Astrocyte (in vitro differentiated cells and primary cell): Measurements from ENCODE around the gene NLE1. TPM values are rescaled to one million over a fixed set of nuclear protein-coding genes. Genes with fewer than 3 reads are reported as not detected.

Source experiments
- DNase-seq: peaks from one replicate; pipeline ENCODE4 v3.0.0-alpha.2; 2010; ENCODE audit warnings: low read depth
- FAIRE-seq: peaks from 2 replicates; lab custom pipeline; 2011; peaks lifted over from hg19 to GRCh38; lab: Jason Lieb, UNC
- H2AFZ ChIP-seq: 2 replicates; pipeline ENCODE4 v1.6.0; 2012; ENCODE audit warnings: low read depth, low read length, inconsistent platforms
- H3K27ac ChIP-seq: 2 replicates; pipeline ENCODE4 v1.5.1; 2011; ENCODE audit warnings: low read depth, low read length, inconsistent platforms
- H3K27me3 ChIP-seq: 2 replicates; pipeline ENCODE4 v1.6.0; 2011; ENCODE audit warnings: low read length, inconsistent platforms; ENCODE audit not compliant: insufficient read depth
- H3K36me3 ChIP-seq: 2 replicates; pipeline ENCODE4 v1.5.1; 2011; ENCODE audit warnings: low read length, inconsistent platforms; ENCODE audit not compliant: insufficient read depth
- H3K4me1 ChIP-seq: 2 replicates; pipeline ENCODE4 v1.5.1; 2011; ENCODE audit warnings: low read length, inconsistent platforms; ENCODE audit not compliant: insufficient read depth
- H3K4me2 ChIP-seq: 2 replicates; pipeline ENCODE4 v1.6.0; 2012; ENCODE audit warnings: low read length, inconsistent platforms
- H3K4me3 ChIP-seq: 2 replicates; pipeline ENCODE4 v1.5.1; 2011; ENCODE audit warnings: low read depth, mild to moderate bottlenecking, low read length, inconsistent platforms; ENCODE audit not compliant: insufficient read depth
- H3K79me2 ChIP-seq: 2 replicates; pipeline ENCODE4 v1.6.0; 2012; ENCODE audit warnings: mild to moderate bottlenecking, low read length, inconsistent platforms; ENCODE audit not compliant: insufficient read depth
- H3K9ac ChIP-seq: 2 replicates; pipeline ENCODE4 v1.6.0; 2012; ENCODE audit warnings: mild to moderate bottlenecking, low read length, inconsistent platforms
- H3K9me3 ChIP-seq: 2 replicates; pipeline ENCODE4 v1.5.1; 2012; ENCODE audit warnings: low read depth, mild to moderate bottlenecking, low read length, inconsistent platforms; ENCODE audit not compliant: insufficient read depth
- H4K20me1 ChIP-seq: 2 replicates; pipeline ENCODE4 v1.6.0; 2012; ENCODE audit warnings: low read length, inconsistent platforms; ENCODE audit not compliant: insufficient read depth
- H3K27ac Mint-ChIP-seq: one replicate; pipeline ENCODE4 v1.8.0; 2021; ENCODE audit warnings: mild to moderate bottlenecking, mixed read lengths; ENCODE audit not compliant: unreplicated experiment
- H3K27me3 Mint-ChIP-seq: one replicate; pipeline ENCODE4 v1.8.0; 2021; ENCODE audit warnings: low read depth, mixed read lengths; ENCODE audit not compliant: unreplicated experiment
- H3K36me3 Mint-ChIP-seq: one replicate; pipeline ENCODE4 v1.8.0; 2021; ENCODE audit warnings: low read depth, mixed read lengths; ENCODE audit not compliant: unreplicated experiment
- H3K4me1 Mint-ChIP-seq: one replicate; pipeline ENCODE4 v1.8.0; 2021; ENCODE audit warnings: low read depth, mixed read lengths; ENCODE audit not compliant: unreplicated experiment
- H3K4me3 Mint-ChIP-seq: one replicate; pipeline ENCODE4 v1.8.0; 2021; ENCODE audit warnings: mild to moderate bottlenecking, moderate library complexity, mixed read lengths; ENCODE audit not compliant: unreplicated experiment
- H3K9me3 Mint-ChIP-seq: one replicate; pipeline ENCODE4 v1.8.0; 2021; ENCODE audit warnings: mild to moderate bottlenecking, mixed read lengths; ENCODE audit not compliant: unreplicated experiment
- CTCF ChIP-seq: IDR thresholded peaks from 2 replicates; pipeline ENCODE4 v1.5.1; 2011; ENCODE audit warnings: low read depth, mild to moderate bottlenecking, inconsistent platforms, low read length, moderate library complexity; ENCODE audit not compliant: insufficient read depth
- EZH2 ChIP-seq: IDR thresholded peaks from 2 replicates; pipeline ENCODE4 v1.6.1; 2012; ENCODE audit warnings: mild to moderate bottlenecking, low read length, inconsistent platforms; ENCODE audit not compliant: insufficient read depth
- total RNA-seq: library from RNA; stranded (reverse); gene quantifications from 2 replicates; pipeline ENCODE4 v1.2.1, GENCODE V29; 2021

The NLE1 gene
- total RNA-seq, 1 donor from 2014 or later = 19.8 TPM

GRCh38 chr17:35082073-35082657 is 59.9 kb downstream of the NLE1 start:
- peaks cover 25% of the 10 kb centered on the region for H3K4me1 Mint-ChIP-seq
- no peaks in the 10 kb centered on the region for H3K27me3 Mint-ChIP-seq
- H3K9me3 Mint-ChIP-seq = no peaks in the 10 kb centered on the region
- Histone ChIP-seq H3K79me2 (peaks cover 82% of the 10 kb centered on the region), H3K4me2 (peak overlapping the region; percentile 68), H4K20me1 (peaks cover 16% of the 10 kb centered on the region), H2AFZ (no peak overlapping the region), H3K36me3 (no peaks in the 10 kb centered on the region), H3K27me3 (no peaks in the 10 kb centered on the region), H3K9me3 (no peaks in the 10 kb centered on the region), H3K4me3 (peak overlapping the region; percentile 26), H3K4me1 (peaks cover 33% of the 10 kb centered on the region), H3K27ac (peak overlapping the region; percentile 48), H3K9ac (peak overlapping the region; percentile 13)
- FAIRE-seq (peak; percentile 13), DNase-seq (peak; percentile 87)
- H3K36me3 Mint-ChIP-seq = no peaks in the 10 kb centered on the region
- no peak overlapping the region for H3K4me3 Mint-ChIP-seq
- no peak overlapping the region for H3K27ac Mint-ChIP-seq
- no peak for TF ChIP-seq EZH2
- no peak for TF ChIP-seq CTCF

GRCh38 chr17:35081638-35082037 is 60.5 kb downstream of the NLE1 start:
- peaks cover 21% of the 10 kb centered on the region for H3K4me1 Mint-ChIP-seq
- H3K36me3 Mint-ChIP-seq = no peaks in the 10 kb centered on the region
- no peaks in the 10 kb centered on the region for H3K9me3 Mint-ChIP-seq
- TF ChIP-seq EZH2 (no peak), CTCF (no peak)
- peaks cover 17% of the 10 kb centered on the region for H4K20me1 ChIP-seq
- FAIRE-seq = no peak
- no peaks in the 10 kb centered on the region for H3K36me3 ChIP-seq
- no peak overlapping the region for H3K4me3 ChIP-seq
- H3K9ac ChIP-seq = no peak overlapping the region
- no peak overlapping the region for H3K27ac ChIP-seq
- H3K27me3 Mint-ChIP-seq = no peaks in the 10 kb centered on the region
- H3K4me2 ChIP-seq = no peak overlapping the region
- no peak for DNase-seq
- no peak overlapping the region for H3K27ac Mint-ChIP-seq
- H3K4me3 Mint-ChIP-seq = no peak overlapping the region
- no peak overlapping the region for H2AFZ ChIP-seq
- no peaks in the 10 kb centered on the region for H3K27me3 ChIP-seq
- peaks cover 81% of the 10 kb centered on the region for H3K79me2 ChIP-seq
- H3K9me3 ChIP-seq = no peaks in the 10 kb centered on the region
- H3K4me1 ChIP-seq = peaks cover 27% of the 10 kb centered on the region

- no peaks in the 10 kb centered on the region for H3K36me3 Mint-ChIP-seq
- no peaks in the 10 kb centered on the region for H3K27me3 Mint-ChIP-seq
- H3K27ac Mint-ChIP-seq = no peak overlapping the region
- Histone ChIP-seq H3K27me3 (no peaks in the 10 kb centered on the region), H3K36me3 (no peaks in the 10 kb centered on the region), H3K4me2 (no peak overlapping the region), H3K79me2 (peaks cover 74% of the 10 kb centered on the region), H4K20me1 (peaks cover 19% of the 10 kb centered on the region), H2AFZ (no peak overlapping the region), H3K9me3 (no peaks in the 10 kb centered on the region), H3K27ac (no peak overlapping the region), H3K4me3 (no peak overlapping the region), H3K4me1 (peaks cover 22% of the 10 kb centered on the region), H3K9ac (no peak overlapping the region)
- no peak overlapping the region for H3K4me3 Mint-ChIP-seq
- DNase-seq = no peak
- no peaks in the 10 kb centered on the region for H3K9me3 Mint-ChIP-seq
- no peak for TF ChIP-seq EZH2
- TF ChIP-seq CTCF = no peak
- no peak for FAIRE-seq
- H3K4me1 Mint-ChIP-seq = peaks cover 23% of the 10 kb centered on the region
Observed at GRCh38 chr17:35080536-35080935, 61.6 kb downstream of the NLE1 start.
